ENCODE measurements around the gene RNASE13.
"Not testable (repeated sequence)": the region's sequence is repeated elsewhere in the genome, so short reads cannot be mapped to it uniquely, and the experiment has no call there.

RNASE13 gene

DNA sequence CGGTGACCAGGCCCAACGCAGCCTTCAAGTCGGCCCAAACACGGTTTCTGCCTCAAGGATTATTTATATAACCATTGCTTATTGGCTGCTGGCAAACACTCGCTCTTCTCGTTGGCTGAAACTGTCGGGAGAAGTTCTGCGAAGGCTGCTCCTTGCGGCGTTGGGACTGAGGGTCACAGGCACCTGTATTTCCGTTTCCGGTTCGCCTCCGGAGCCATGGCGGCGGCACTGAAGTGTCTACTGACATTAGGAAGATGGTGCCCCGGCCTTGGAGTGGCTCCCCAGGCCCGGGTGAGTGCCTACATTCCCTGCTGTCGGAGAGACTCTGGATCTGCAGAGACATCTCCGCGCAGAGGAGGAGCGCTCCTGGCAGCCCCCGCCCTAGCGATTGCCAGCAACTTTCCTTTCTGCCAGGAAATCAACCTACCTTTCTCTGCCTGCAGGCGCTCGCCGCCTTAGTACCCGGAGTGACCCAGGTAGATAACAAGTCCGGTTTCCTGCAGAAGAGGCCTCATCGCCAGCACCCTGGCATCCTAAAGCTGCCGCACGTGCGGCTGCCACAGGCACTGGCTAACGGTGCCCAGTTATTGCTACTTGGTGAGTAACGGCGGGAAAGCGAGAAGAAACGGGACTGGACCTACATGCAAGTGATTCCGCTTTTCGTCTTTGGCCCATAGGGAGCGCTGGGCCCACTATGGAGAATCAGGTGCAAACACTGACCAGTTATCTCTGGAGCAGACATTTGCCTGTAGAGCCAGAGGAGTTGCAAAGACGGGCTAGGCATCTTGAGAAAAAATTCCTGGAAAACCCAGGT is 44.6 kb downstream of the RNASE13 start, which contains the start of gene METTL17:
METTL17 (plus strand) TSS at position 194 of the 814 bp plus-strand sequence; CDS start at position 217, 23 bp downstream.
- TF ChIP-seq, protein P1, sequence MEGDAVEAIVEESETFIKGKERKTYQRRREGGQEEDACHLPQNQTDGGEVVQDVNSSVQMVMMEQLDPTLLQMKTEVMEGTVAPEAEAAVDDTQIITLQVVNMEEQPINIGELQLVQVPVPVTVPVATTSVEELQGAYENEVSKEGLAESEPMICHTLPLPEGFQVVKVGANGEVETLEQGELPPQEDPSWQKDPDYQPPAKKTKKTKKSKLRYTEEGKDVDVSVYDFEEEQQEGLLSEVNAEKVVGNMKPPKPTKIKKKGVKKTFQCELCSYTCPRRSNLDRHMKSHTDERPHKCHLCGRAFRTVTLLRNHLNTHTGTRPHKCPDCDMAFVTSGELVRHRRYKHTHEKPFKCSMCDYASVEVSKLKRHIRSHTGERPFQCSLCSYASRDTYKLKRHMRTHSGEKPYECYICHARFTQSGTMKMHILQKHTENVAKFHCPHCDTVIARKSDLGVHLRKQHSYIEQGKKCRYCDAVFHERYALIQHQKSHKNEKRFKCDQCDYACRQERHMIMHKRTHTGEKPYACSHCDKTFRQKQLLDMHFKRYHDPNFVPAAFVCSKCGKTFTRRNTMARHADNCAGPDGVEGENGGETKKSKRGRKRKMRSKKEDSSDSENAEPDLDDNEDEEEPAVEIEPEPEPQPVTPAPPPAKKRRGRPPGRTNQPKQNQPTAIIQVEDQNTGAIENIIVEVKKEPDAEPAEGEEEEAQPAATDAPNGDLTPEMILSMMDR (conservative IDR thresholded peaks at IDR 0.05): peak; percentile 70
- H3K27ac ChIP-seq: peak within 1 kb of the TSS; percentile 81

DNA sequence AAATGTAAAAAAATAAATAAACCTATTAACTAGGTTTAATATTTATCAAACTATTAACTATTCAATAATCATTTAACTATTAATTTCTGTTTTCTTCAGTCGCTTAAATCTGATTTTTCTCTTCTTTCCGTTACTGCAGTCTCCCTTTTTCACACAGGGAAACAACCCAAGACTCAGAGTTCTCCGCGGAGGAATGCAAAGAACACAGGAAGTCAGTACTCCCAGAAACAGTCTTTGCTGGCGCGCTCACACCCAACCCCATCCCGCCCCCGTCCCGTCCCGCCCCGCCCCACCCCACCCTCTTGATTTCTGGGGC is 45.2 kb downstream of the RNASE13 start:
- peak overlapping the region; percentile 81 for H3K27ac ChIP-seq
- TF ChIP-seq, protein P1 (conservative IDR thresholded peaks at IDR 0.05): no peak

DNA sequence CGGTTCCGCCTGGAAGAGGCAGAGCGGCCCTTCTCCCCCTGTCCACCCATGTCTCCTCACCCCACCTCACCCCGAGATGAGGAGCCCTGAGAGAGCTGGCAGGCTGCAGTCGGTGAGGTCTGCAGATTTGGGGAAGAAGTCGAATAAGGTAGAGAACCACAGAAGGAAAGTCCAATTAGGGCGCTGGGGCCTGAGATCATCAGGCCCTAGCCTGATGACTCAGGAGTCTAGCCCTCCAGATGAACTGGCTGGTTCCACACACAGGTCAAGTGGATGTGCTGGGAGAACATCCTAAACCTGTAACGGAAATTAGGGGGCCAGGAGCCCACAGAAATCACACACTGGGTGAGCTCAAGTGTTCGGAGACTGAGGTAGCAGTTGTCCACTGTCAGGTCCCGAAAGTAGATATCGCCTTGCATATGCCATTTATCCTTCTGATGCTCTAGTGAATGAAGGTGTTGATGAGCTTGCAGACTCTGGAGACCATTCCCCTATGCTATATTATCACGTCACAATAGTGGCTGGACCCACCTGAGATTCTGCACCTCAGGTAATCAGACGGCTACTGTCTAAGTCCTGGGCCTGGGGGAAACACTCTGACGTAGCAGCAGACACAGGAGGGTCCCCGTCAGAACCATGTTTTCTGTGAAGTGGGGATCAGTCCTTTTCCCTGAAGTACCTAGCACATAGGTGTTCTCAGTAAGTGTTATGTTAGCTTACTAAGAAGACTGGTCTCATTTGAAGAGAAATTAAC is 45.7 kb downstream of the RNASE13 start:
- TF ChIP-seq, protein P1 (conservative IDR thresholded peaks at IDR 0.05): no peak
- H3K27ac ChIP-seq: peak overlapping the region; percentile 81

DNA sequence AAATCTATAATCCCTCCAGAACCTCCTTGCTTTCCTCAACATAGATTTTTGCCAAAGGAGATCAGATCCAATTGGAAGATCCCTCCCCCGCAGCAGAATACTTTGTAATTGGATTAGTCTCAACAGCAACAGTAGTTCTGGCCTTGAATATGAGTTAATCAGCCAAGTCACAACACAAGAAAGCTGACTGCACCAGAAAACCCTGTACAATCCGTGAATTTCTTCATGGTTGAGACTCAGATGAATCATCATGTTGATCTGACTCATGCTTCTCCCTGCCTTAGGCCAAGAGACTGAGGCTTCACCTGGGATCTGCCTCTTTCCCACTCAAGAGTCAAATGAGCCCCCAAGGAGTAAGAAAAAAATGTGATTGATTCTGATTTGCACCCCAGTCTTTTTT is 47.8 kb downstream of the RNASE13 start:
- TF ChIP-seq, protein P1 (conservative IDR thresholded peaks at IDR 0.05): no peak
- H3K27ac ChIP-seq: no peak overlapping the region

DNA sequence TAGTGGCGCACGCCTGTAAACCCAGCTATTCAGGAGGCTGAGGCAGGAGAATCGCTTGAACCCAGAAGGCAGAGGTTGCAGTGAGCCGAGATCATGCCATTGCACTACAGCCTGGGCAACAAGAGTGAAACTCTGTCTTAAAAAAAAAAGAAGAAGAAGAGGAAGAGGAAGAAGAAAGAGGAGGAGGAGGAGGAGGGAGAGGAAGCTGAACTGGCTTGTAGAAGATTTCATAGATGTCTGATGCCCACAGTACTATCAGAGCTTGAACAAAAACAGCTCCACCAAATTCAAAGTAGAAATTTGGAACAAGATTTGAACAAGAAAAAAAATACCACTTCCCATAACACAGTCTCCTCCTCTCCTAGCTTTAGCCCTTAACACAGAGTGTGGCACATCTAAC is 49.0 kb downstream of the RNASE13 start:
- not testable (repeated sequence) for H3K27ac ChIP-seq

Data from VCaP (cell line).